Natural killer cell (primary cell): ENCODE results near the gene NFIL3. TPM values are rescaled to one million over a fixed set of nuclear protein-coding genes. Genes with fewer than 3 reads are reported as not detected.

Source experiments
- ATAC-seq, 3 donors: fragments of 150-1000 bp in 2 of 3; fragments of 200-7000 bp in 1 of 3; cut with Tn5 transposase; 1 replicate in 1 of 3; 2 replicates in 2 of 3; pipeline ENCODE4 v1.10.0; 2021; ENCODE audit warnings: mild to moderate bottlenecking in 2 of 3, moderate library complexity in 2 of 3
- DNase-seq, 2 donors: peaks; one replicate each; pipeline versions ENCODE4 v3.0.0 to v3.0.0-alpha.2; 2013 to 2021; ENCODE audit warnings: mixed read lengths in 1 of 2
- H3K27ac ChIP-seq: one replicate; pipeline ENCODE4 v1.5.1; 2013; ENCODE audit warnings: mild to moderate bottlenecking, low read length
- H3K27me3 ChIP-seq: one replicate; pipeline ENCODE4 v1.6.1; 2013; ENCODE audit warnings: low read length; ENCODE audit not compliant: control insufficient read depth, insufficient read depth
- H3K36me3 ChIP-seq: one replicate; pipeline ENCODE4 v1.6.1; 2013; ENCODE audit warnings: low read length; ENCODE audit not compliant: control insufficient read depth, insufficient read depth
- H3K4me1 ChIP-seq: one replicate; pipeline ENCODE4 v1.6.1; 2013; ENCODE audit warnings: low read length; ENCODE audit not compliant: control insufficient read depth, insufficient read depth
- H3K4me3 ChIP-seq: one replicate; pipeline ENCODE4 v1.5.1; 2013; ENCODE audit warnings: low read length
- H3K9me3 ChIP-seq: one replicate; pipeline ENCODE4 v1.6.1; 2013; ENCODE audit warnings: low read length; ENCODE audit not compliant: control insufficient read depth, insufficient read depth
- H3K27ac Mint-ChIP-seq, 2 donors: one replicate each; pipeline ENCODE4 v1.8.0; 2022; ENCODE audit warnings: mild to moderate bottlenecking in 2 of 2, mixed read lengths in 2 of 2, moderate library complexity in 1 of 2
- H3K27me3 Mint-ChIP-seq, 2 donors: one replicate each; pipeline ENCODE4 v1.8.0; 2022; ENCODE audit warnings: low read depth in 2 of 2, mixed read lengths in 2 of 2
- H3K36me3 Mint-ChIP-seq: one replicate; pipeline ENCODE4 v1.8.0; 2022; ENCODE audit warnings: mixed read lengths
- H3K4me1 Mint-ChIP-seq, 2 donors: one replicate each; pipeline ENCODE4 v1.8.0; 2022; ENCODE audit warnings: mixed read lengths in 2 of 2
- H3K4me3 Mint-ChIP-seq: one replicate; pipeline ENCODE4 v1.8.0; 2022; ENCODE audit warnings: mild to moderate bottlenecking, moderate library complexity, mixed read lengths
- H3K9me3 Mint-ChIP-seq, 2 donors: one replicate each; pipeline ENCODE4 v1.8.0; 2022; ENCODE audit warnings: mixed read lengths in 2 of 2
- CTCF ChIP-seq: fragments of 200-600 bp; IDR thresholded peaks from one replicate; pipeline ENCODE4 v1.8.0; 2022; ENCODE audit warnings: antibody characterized with exemption
- WGBS: methylation state at CpG from one replicate; pipeline ENCODE4 v1.1.7; 2013; ENCODE audit warnings: missing lambda C conversion rate; ENCODE audit not compliant: insufficient coverage; 5-methylcytosine and 5-hydroxymethylcytosine counted together
- intact Hi-C: fragments of 100-400 bp; cut with micrococcal nuclease; formaldehyde crosslinking; loops from one replicate; pipeline ENCODE4 v1.14.2; 2022
- total RNA-seq, 4 donors: library from RNA; stranded (reverse); fragments of 120-200 nt in 1 of 4; gene quantifications; one replicate each; pipeline versions ENCODE4 v1.2.3 to v1.2.4, GENCODE V29; 2013 to 2022

Gene NFIL3
- total RNA-seq, 3 donors from 2014 or later (not counting 1 experiment from before 2014, with no cell fraction given) = 94.6 to 98.0 (median 97.0) TPM

GRCh38 chr9:91427873-91428272 lies 4.2 kb upstream of the NFIL3 start:
- Histone ChIP-seq H3K27ac (no peak overlapping the region), H3K9me3 (no peaks in the 10 kb centered on the region), H3K4me3 (no peak overlapping the region), H3K4me1 (peaks cover 16% of the 10 kb centered on the region), H3K27me3 (no peaks in the 10 kb centered on the region), H3K36me3 (no peaks in the 10 kb centered on the region)
- H3K27ac Mint-ChIP-seq = no peak overlapping the region
- no peak overlapping the region for H3K4me3 Mint-ChIP-seq
- no peaks in the 10 kb centered on the region for H3K36me3 Mint-ChIP-seq
- no peaks in the 10 kb centered on the region for H3K9me3 Mint-ChIP-seq
- TF ChIP-seq CTCF = no peak
- peaks cover 24 to 25% of the 10 kb centered on the region in 2 donors for H3K4me1 Mint-ChIP-seq
- intact Hi-C loops = loop anchor here (2.0 kb wide), 1 partner anchor 391 kb away; no protein-coding TSS in a partner anchor
- no peak for ATAC-seq
- DNase-seq = no peak
- no peaks in the 10 kb centered on the region for H3K27me3 Mint-ChIP-seq
- WGBS = 75% methylated on average over 2 of the region's 2 CpGs

GRCh38 chr9:91426123-91426745 lies 2.6 kb upstream of the NFIL3 start:
- no peak overlapping the region for H3K27ac ChIP-seq
- no peaks in the 10 kb centered on the region for H3K36me3 ChIP-seq
- DNase-seq (peak in 1 of 2 donors; percentile 70), ATAC-seq (no peak)
- H3K4me3 ChIP-seq = no peak overlapping the region
- TF ChIP-seq CTCF = peak; percentile 49
- H3K9me3 Mint-ChIP-seq = no peaks in the 10 kb centered on the region
- H3K9me3 ChIP-seq = no peaks in the 10 kb centered on the region
- intact Hi-C loops = loop anchor here (1.0 to 2.0 kb wide), 2 partner anchors 389 to 511 kb away; no protein-coding TSS in a partner anchor
- H3K27me3 ChIP-seq = peaks cover 6% of the 10 kb centered on the region
- H3K27me3 Mint-ChIP-seq = peaks cover 0 to 3% of the 10 kb centered on the region in 2 donors
- H3K4me3 Mint-ChIP-seq = peak overlapping the region; percentile 97
- H3K4me1 ChIP-seq = peaks cover 31% of the 10 kb centered on the region
- peak overlapping the region; percentile 91 to 96 for H3K27ac Mint-ChIP-seq
- no peaks in the 10 kb centered on the region for H3K36me3 Mint-ChIP-seq
- WGBS = 34% methylated on average over 2 of the region's 3 CpGs
- peaks cover 39% of the 10 kb centered on the region in 2 donors for H3K4me1 Mint-ChIP-seq

- no peak for TF ChIP-seq CTCF
- Histone ChIP-seq H3K36me3 (no peaks in the 10 kb centered on the region), H3K27ac (peak overlapping the region; percentile 46), H3K9me3 (no peaks in the 10 kb centered on the region), H3K4me3 (no peak overlapping the region), H3K27me3 (peaks cover 10% of the 10 kb centered on the region), H3K4me1 (peaks cover 38% of the 10 kb centered on the region)
- intact Hi-C loops = no loop called here
- DNase-seq = peak in 1 of 2 donors; percentile 38
- no peak for ATAC-seq
- Mint-ChIP-seq H3K27me3 (peaks cover 0 to 4% of the 10 kb centered on the region in 2 donors), H3K4me3 (peak overlapping the region; percentile 97), H3K4me1 (peaks cover 45 to 46% of the 10 kb centered on the region in 2 donors), H3K9me3 (no peaks in the 10 kb centered on the region), H3K36me3 (no peaks in the 10 kb centered on the region), H3K27ac (peak overlapping the region; percentile 91 to 96)
- 26% methylated on average over 9 of the region's 9 CpGs for WGBS
Observed at GRCh38 chr9:91425271-91425670, 1.6 kb upstream of the NFIL3 start.
